Lower lobe of right lung (tissue), 2 donors: ENCODE measurements around the gene TXNIP. TPM values are rescaled to one million over a fixed set of nuclear protein-coding genes. Genes with fewer than 3 reads are reported as not detected.

ENCODE experiments used
- ATAC-seq, 2 donors: fragments of 200-7000 bp; cut with Tn5 transposase; one replicate each; pipeline ENCODE4 v1.9.1; 2020 to 2022; ENCODE audit warnings: mild to moderate bottlenecking in 2 of 2, moderate library complexity in 2 of 2
- DNase-seq: peaks from one replicate; pipeline ENCODE4 v3.0.0-alpha.2; 2020
- H3K27ac ChIP-seq: fragments of 200-600 bp; one replicate; pipeline ENCODE4 v1.8.0; 2022
- H3K27me3 ChIP-seq: fragments of 200-600 bp; one replicate; pipeline ENCODE4 v1.8.0; 2022; ENCODE audit warnings: low read depth
- H3K36me3 ChIP-seq: fragments of 200-600 bp; one replicate; pipeline ENCODE4 v1.8.0; 2022; ENCODE audit warnings: mild to moderate bottlenecking
- H3K4me1 ChIP-seq: fragments of 200-600 bp; one replicate; pipeline ENCODE4 v1.8.0; 2022
- H3K4me3 ChIP-seq: fragments of 200-600 bp; one replicate; pipeline ENCODE4 v1.8.0; 2022; ENCODE audit warnings: mild to moderate bottlenecking
- H3K9me3 ChIP-seq: fragments of 200-600 bp; one replicate; pipeline ENCODE4 v1.8.0; 2022
- intact Hi-C: fragments of 100-400 bp; cut with DNase I; formaldehyde crosslinking; loops from one replicate; pipeline ENCODE4 v1.11.0; 2022
- total RNA-seq: library from RNA; stranded (reverse); fragmentation: NEBNext Ultra II Directional; extraction: Animal tissue kit (Norgen Biotek cat#: 25700); gene quantifications from one replicate; pipeline ENCODE4 v1.2.1, GENCODE V29; 2021
- TF ChIP-seq, protein P1 (sequence below): fragments of 200-600 bp; IDR thresholded peaks from one replicate; pipeline ENCODE4 v1.8.0; 2022; ENCODE audit warnings: antibody characterized with exemption, mild to moderate bottlenecking
- donor health status: DM: no; HTN: yes; CAD: no; lungs with severe emphysema.

Gene TXNIP
- total RNA-seq, 1 donor from 2014 or later, result 1,554 TPM

DNA sequence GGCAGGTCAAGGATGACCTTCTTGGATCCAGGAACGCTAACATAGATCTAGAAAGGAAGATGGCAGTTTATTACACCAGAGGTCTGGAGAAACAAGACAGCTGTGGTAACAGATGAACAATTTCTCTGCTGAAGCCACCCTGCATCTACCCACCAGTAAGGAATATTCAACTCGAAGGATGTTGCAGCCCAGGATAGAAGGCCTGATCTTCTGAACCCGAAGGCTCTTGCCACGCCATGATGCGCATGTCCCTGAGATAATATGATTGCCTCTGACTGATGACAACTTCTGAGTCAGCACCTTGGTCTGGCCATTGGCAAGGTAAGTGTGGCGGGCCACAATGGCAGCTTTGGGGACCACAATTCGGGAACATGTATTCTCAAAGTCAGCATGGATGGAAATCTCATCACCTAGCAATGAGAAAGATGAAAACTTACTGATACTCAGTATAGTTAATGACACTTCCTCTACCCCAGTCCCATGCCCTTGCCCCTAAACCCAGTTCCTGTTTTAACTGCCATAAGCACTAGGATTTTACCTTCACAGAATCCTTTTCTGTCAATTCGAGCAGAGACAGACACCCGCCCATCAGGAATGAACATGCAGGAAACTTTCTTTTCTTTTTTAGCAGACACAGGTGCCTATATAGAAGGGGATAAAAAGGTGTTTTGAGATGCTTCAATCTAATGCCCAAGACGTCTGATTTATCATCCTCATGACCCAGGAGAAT lies 1.8 kb downstream of the TXNIP start:
- intact Hi-C loops, result no loop called here
- peak overlapping the region; percentile 96 for H3K27ac ChIP-seq
- peaks cover 34% of the 10 kb centered on the region for H3K36me3 ChIP-seq
- TF ChIP-seq, protein P1, sequence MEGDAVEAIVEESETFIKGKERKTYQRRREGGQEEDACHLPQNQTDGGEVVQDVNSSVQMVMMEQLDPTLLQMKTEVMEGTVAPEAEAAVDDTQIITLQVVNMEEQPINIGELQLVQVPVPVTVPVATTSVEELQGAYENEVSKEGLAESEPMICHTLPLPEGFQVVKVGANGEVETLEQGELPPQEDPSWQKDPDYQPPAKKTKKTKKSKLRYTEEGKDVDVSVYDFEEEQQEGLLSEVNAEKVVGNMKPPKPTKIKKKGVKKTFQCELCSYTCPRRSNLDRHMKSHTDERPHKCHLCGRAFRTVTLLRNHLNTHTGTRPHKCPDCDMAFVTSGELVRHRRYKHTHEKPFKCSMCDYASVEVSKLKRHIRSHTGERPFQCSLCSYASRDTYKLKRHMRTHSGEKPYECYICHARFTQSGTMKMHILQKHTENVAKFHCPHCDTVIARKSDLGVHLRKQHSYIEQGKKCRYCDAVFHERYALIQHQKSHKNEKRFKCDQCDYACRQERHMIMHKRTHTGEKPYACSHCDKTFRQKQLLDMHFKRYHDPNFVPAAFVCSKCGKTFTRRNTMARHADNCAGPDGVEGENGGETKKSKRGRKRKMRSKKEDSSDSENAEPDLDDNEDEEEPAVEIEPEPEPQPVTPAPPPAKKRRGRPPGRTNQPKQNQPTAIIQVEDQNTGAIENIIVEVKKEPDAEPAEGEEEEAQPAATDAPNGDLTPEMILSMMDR, result no peak
- H3K4me3 ChIP-seq, result peak overlapping the region; percentile 75
- DNase-seq (no peak), ATAC-seq (no peak)
- H3K4me1 ChIP-seq, result peaks cover 46% of the 10 kb centered on the region
- H3K27me3 ChIP-seq, result no peaks in the 10 kb centered on the region
- H3K9me3 ChIP-seq, result no peaks in the 10 kb centered on the region

DNA sequence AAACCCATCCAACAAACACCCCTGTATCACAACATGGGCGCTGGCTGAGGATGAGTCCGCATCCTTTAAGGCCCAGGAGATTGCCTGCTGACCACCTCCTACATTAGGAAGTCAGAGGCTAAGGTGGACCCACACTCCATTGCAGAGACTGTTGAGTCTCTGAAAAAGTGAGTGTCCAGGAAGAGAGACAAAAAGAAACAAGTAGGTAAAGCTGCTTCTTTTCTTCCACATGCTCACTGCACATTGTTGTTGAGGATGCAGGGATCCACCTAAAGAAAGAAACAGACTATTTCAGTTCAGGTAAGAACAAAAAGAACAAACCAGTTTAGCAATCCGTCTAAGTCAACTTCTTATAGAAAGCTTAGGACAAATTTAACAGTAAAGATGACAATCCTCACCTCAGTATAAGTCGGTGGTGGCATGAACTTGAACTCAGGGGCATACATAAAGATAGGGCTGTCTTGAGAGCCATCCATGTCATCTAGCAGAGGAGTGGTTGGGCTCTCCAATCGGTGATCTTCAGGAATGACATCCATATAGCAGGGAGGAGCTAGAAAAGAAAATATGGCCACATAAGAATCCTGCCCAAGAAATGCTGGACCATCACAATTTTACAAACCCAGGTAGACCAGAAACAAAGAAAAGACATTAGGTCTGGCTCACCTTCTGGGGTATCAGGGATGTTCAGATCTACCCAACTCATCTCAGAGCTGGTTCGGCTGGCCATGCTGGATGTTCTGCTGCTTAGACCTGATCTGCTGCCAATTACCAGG lies 2.6 kb downstream of the TXNIP start:
- Histone ChIP-seq H3K4me3 (peak overlapping the region; percentile 75), H3K27me3 (no peaks in the 10 kb centered on the region), H3K36me3 (peaks cover 34% of the 10 kb centered on the region), H3K9me3 (no peaks in the 10 kb centered on the region), H3K27ac (peak overlapping the region; percentile 96), H3K4me1 (peaks cover 44% of the 10 kb centered on the region)
- no peak for DNase-seq
- TF ChIP-seq, protein P1, result no peak
- no peak for ATAC-seq
- intact Hi-C loops, result no loop called here

DNA sequence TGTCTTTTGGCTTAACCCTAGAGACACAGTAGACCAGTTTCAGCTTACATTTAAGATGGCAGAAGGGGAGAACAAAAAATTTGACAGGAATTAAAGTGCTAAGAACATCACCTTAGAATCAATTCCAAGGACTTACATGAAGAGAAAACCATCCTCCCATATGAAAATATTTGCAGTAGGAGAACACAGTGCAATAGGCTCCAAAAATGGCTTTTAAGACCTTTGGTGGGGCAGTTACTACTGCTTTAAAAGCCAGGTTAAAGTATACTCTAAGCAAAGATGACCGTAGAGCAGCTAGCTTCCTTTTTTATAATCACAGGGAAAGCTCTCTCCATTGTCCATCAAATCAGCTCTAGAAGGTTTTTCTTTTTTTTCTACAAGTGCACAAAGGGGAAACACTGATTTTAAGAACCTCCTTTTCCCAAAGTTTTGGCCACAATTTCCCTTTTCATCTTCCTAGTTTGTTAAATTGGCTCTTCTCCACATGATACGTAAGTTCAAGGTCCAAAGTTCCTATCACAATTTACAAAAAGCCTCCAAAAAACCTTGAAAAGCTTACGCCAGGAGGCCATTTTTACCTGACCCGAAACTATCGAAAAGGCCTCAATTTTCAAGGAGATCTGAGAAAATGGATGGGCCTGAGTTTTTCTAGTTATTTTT lies 3.3 kb downstream of the TXNIP start:
- H3K27ac ChIP-seq, result peak overlapping the region; percentile 96
- ATAC-seq, result no peak

DNA sequence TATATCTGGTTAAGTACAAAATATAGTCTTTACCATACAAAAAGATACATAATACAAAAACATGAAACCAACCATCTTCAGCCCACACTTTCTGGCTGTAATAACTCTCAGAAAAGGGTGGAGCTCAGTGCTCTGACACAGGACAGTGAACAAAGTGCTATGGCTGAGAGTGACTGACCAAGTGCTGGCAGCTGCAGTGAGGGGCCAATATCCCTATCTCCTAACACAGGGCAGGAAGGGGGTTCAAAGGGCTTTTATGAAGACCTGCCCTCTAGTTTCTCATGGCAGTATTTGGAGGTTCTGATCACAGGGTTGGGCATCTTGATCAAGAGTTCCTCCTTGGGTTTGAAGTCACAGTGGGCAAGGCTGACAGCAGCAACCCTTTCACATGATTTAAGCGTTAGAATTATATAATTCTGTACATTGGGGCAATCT lies 3.9 kb downstream of the TXNIP start:
- peak overlapping the region; percentile 75 for H3K4me3 ChIP-seq
- DNase-seq (no peak), ATAC-seq (no peak)
- peaks cover 35% of the 10 kb centered on the region for H3K4me1 ChIP-seq
- intact Hi-C loops, result no loop called here
- H3K27me3 ChIP-seq, result no peaks in the 10 kb centered on the region
- TF ChIP-seq, protein P1, result no peak
- H3K36me3 ChIP-seq, result peaks cover 34% of the 10 kb centered on the region
- H3K27ac ChIP-seq, result peak overlapping the region; percentile 96
- no peaks in the 10 kb centered on the region for H3K9me3 ChIP-seq

More for the DNA sequence above, 3.3 kb downstream of the TXNIP start:
- Histone ChIP-seq H3K4me3 (peak overlapping the region; percentile 75), H3K9me3 (no peaks in the 10 kb centered on the region), H3K36me3 (peaks cover 34% of the 10 kb centered on the region), H3K27me3 (no peaks in the 10 kb centered on the region), H3K4me1 (peaks cover 36% of the 10 kb centered on the region)
- TF ChIP-seq, protein P1, result no peak
- intact Hi-C loops, result no loop called here
- DNase-seq, result no peak

DNA sequence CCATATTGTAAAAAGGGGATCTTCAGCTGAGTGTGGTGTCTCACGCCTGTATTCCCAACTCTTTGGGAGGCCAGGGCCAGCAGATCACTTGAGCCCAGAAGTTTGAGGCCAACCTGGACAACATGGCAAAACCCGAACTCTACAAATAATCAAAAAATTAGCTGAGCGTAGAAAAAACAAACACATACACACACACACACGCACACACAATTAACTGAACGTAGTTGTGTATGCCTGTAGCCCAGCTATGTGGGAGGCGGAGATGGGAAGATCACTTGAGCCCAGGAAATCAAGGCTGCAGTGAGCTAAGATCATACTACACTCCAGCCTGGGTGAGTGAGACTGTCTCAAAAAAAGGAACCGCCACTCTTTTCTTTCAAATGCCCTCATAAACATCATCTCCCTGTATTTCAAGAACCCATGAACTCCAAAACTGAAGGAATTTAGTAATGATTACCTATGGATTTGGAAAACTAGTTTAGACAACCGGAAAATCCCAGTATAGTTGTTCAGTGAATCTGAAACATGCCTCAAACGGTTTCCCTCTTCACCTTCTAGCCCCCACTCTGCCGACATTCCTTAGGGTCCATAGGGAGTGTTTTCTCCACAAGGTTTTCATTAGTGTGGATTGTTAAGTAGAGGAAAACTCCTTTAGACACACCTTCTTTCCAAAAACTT lies 4.5 kb downstream of the TXNIP start:
- TF ChIP-seq, protein P1, result no peak
- no peaks in the 10 kb centered on the region for H3K27me3 ChIP-seq
- intact Hi-C loops, result no loop called here
- H3K36me3 ChIP-seq, result peaks cover 34% of the 10 kb centered on the region
- peak in 1 of 2 donors; percentile 18 for ATAC-seq
- no peak for DNase-seq
- no peaks in the 10 kb centered on the region for H3K9me3 ChIP-seq
- H3K4me1 ChIP-seq, result peaks cover 35% of the 10 kb centered on the region
- H3K27ac ChIP-seq, result peak overlapping the region; percentile 96
- H3K4me3 ChIP-seq, result peak overlapping the region; percentile 75
